Measurements from ENCODE around the gene PRL.

Gene PRL

DNA sequence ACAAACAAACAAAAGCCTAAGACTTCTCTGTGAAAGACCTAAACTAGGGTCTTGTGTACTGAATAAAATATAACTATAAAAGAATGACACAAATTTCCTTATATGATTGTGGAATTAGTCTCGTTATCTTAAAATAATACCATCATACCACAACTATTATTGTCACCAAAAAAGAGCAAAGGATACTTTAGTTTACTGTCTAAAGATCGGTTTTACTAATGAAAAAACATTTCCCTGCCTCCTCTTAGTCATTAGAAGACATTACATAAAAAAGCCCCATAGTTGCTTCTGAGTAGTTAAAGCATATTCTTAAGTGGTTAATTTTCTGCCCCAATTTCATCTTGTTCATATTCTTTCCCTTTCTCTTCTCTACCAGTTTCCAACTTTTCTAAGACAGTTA is 33.1 kb downstream of the PRL start:
- H3K27ac ChIP-seq: no peak overlapping the region

DNA sequence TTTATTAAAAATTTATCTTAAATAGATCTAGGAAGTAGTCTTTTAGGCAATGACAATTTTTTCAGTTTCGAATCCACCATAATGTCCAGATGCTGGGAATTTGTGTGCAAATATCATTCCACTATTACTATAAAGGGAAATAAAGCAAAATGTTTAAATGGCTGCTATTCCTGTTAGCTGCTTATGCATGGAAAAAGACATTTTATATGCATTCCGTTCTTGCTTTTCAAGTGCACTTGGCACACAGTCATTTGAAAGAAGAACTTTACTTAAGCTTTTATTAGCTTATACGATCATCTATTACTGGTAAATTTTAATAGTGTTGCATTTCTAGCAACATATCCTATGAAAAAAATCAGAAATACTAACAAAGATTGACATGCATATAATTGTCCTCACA is 42.0 kb downstream of the PRL start:
- H3K4me2 ChIP-seq: no peak overlapping the region
- H3K27me3 ChIP-seq: no peaks in the 10 kb centered on the region; the same call in 1 of the 2 replicates
- H4K20me1 ChIP-seq: no peaks in the 10 kb centered on the region
- H3K27ac ChIP-seq: no peak overlapping the region
- no peaks in the 10 kb centered on the region for H3K36me3 ChIP-seq
- H3K9ac ChIP-seq: no peak overlapping the region
- H3K4me1 ChIP-seq: no peaks in the 10 kb centered on the region
- peaks cover 7% of the 10 kb centered on the region for H3K9me3 ChIP-seq
- no peak for TF ChIP-seq Cebpa-rat (IDR thresholded peaks at IDR 0.05)
- no peak overlapping the region for H3K4me3 ChIP-seq

More for the DNA sequence above, 33.1 kb downstream of the PRL start:
- Histone ChIP-seq H3K27me3 (no peaks in the 10 kb centered on the region), H3K4me2 (no peak overlapping the region), H3K4me3 (no peak overlapping the region), H3K9me3 (no peaks in the 10 kb centered on the region), H3K36me3 (no peaks in the 10 kb centered on the region), H4K20me1 (no peaks in the 10 kb centered on the region), H3K4me1 (peaks cover 20% of the 10 kb centered on the region), H3K9ac (no peak overlapping the region)
- TF ChIP-seq Cebpa-rat (IDR thresholded peaks at IDR 0.05): no peak

DNA sequence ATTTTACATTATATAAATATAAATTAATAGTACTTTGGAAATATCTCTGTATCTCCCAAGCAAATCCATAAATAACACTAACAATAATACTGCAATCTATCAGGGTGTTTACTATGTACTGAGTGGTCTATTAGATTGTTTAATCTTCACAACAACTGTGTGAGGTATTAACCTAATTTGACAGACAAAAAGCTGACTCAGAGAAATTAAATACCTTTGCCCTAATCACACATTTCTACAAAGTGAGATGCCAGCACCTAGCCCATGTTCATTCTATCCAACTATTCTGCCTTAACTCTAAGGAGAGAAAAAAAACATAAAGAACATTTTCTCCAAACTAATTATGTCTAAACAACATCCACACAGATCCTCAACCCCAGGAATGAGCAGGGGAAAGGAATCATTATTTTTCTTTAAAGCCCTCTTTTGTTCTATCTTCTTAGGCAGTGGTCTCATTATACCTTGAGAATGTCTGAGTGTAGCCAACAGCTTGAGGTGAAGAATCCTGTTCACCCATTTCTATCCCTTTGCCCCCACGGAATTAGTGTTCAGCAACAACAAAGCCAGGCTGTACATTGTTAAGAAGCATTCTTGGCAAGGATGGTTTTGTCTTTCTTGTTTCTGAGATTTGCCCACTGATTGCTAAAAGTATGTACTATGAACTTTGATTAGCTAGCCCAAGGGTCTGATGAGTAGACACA is 42.7 kb downstream of the PRL start:
- Histone ChIP-seq H3K27ac (no peak overlapping the region), H3K27me3 (no peaks in the 10 kb centered on the region; the same call in 1 of the 2 replicates), H3K9ac (no peak overlapping the region), H3K4me2 (no peak overlapping the region), H3K36me3 (no peaks in the 10 kb centered on the region), H4K20me1 (no peaks in the 10 kb centered on the region), H3K4me1 (no peaks in the 10 kb centered on the region), H3K4me3 (no peak overlapping the region), H3K9me3 (peaks cover 7% of the 10 kb centered on the region)
- TF ChIP-seq Cebpa-rat (IDR thresholded peaks at IDR 0.05): no peak

DNA sequence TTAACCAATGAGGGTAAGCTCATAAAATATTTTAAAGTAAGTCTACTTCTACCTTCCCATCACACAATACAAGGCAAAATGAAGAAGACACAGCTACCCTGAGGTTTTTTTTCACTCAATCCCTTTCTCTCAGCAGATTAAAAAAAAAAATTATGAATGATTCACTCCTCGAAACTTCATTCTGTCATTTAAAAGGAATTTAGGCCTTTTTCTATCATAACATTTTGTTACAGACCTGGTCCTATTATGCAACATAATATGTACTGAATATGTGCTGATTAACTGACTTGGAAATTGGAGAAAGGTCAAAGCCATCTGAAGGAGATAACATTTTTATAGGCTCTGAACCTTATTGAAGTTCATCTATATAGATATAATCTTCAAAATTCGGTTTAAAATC is 45.5 kb downstream of the PRL start:
- Histone ChIP-seq H3K4me2 (no peak overlapping the region), H4K20me1 (no peaks in the 10 kb centered on the region), H3K27ac (no peak overlapping the region), H3K27me3 (no peaks in the 10 kb centered on the region), H3K9me3 (no peaks in the 10 kb centered on the region), H3K36me3 (no peaks in the 10 kb centered on the region), H3K4me1 (peaks cover 8% of the 10 kb centered on the region), H3K4me3 (no peak overlapping the region), H3K9ac (no peak overlapping the region)
- no peak for TF ChIP-seq Cebpa-rat (IDR thresholded peaks at IDR 0.05)

DNA sequence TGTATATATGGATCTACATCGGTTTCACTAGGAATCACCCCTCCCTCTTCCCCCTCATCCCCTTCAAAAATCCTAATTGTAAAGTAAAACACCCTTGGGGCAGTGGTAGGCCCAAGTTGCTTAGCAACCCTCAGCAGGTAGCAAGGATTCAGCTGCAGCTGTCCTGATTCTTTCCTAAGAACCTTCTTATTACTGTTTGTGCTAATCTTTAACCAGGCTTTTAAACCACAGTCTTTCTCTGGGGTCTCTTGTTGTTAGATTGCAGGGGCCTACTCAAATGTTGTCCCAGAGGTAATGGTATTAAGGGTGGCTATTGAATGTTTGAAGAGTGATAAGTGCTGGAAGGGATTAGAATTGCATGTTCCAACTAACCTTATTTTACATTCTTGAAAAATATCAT is 46.4 kb downstream of the PRL start:
- no peaks in the 10 kb centered on the region for H3K9me3 ChIP-seq
- H3K4me2 ChIP-seq: no peak overlapping the region
- H3K4me3 ChIP-seq: no peak overlapping the region
- H3K27ac ChIP-seq: no peak overlapping the region
- peaks cover 8% of the 10 kb centered on the region for H3K4me1 ChIP-seq
- TF ChIP-seq Cebpa-rat (IDR thresholded peaks at IDR 0.05): no peak
- no peaks in the 10 kb centered on the region for H4K20me1 ChIP-seq
- no peaks in the 10 kb centered on the region for H3K36me3 ChIP-seq
- no peaks in the 10 kb centered on the region for H3K27me3 ChIP-seq
- H3K9ac ChIP-seq: no peak overlapping the region

DNA sequence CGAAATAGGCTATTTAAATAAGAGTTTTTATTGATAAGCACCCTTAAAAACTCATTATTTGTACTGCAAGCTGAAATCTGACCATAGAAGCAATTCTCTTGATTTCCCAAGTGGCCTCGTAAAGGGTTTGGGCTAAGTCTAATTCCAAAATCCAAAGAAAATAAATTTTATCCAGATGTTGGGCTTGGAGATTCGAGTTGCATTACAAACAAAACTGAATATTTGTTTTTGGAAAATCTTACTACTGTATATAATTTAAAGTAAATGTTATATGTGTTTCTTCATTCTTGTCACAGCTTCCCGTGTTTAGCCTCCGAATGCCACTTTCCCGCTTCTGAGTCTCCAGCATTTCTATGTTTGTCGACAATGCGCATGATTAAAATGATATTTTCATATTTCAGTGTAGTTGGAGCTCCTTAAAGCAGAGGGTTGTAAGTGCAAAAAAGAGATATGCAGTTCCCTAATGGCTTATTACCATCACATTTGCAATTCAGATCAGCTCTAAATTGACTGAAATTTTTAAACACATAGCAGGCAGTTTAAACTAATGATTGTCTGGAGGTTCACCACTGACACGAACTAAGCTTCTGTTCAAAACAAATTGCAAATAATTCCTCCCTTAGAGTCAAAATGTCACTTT is 47.0 kb downstream of the PRL start:
- no peak overlapping the region for H3K9ac ChIP-seq
- no peak overlapping the region for H3K27ac ChIP-seq
- no peaks in the 10 kb centered on the region for H3K36me3 ChIP-seq
- peaks cover 8% of the 10 kb centered on the region for H3K4me1 ChIP-seq
- no peaks in the 10 kb centered on the region for H4K20me1 ChIP-seq
- H3K4me3 ChIP-seq: no peak overlapping the region
- H3K9me3 ChIP-seq: no peaks in the 10 kb centered on the region
- H3K27me3 ChIP-seq: no peaks in the 10 kb centered on the region
- TF ChIP-seq Cebpa-rat (IDR thresholded peaks at IDR 0.05): no peak
- no peak overlapping the region for H3K4me2 ChIP-seq

DNA sequence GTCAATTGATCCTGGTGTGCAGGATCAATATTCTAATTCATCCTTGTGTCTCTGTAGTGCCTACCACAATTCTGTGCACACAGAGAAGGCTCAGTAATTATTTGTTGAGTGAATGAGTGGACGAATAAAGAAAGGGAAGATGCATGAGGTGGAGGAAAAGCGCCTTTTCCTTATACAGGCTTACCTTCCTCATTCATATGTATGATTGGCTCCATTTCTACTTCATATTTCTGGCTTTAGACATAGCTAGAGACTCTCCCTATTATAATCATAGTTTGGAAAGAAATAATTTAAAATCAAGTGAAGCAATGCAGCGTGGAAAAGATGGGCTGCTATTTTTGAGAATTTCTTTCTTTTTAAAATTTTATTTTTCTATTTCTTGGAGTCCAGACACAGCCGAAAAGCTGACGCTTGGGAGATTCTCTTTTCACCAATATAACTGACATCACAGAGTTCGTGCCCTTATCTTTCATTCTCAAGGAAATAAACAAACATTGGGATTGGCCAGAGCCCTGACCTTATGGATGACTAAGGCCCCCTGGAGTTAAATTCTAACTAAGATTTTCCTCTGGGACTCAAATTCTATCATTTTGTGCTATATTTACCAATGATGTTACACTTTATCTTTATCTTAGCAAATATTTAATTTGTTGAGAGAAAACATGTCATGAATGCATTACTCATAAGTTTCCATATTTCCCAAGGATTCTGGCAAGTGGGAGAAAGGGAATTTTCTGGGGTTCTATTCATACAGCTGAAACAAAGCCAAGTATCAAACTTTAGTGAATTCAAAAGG is 48.1 kb downstream of the PRL start:
- peaks cover 8% of the 10 kb centered on the region for H3K4me1 ChIP-seq
- H4K20me1 ChIP-seq: no peaks in the 10 kb centered on the region
- H3K27me3 ChIP-seq: no peaks in the 10 kb centered on the region
- no peaks in the 10 kb centered on the region for H3K9me3 ChIP-seq
- H3K9ac ChIP-seq: no peak overlapping the region
- no peaks in the 10 kb centered on the region for H3K36me3 ChIP-seq
- no peak overlapping the region for H3K4me3 ChIP-seq
- no peak overlapping the region; the same call in 1 of the 2 replicates for H3K4me2 ChIP-seq
- no peak overlapping the region for H3K27ac ChIP-seq
- TF ChIP-seq Cebpa-rat (IDR thresholded peaks at IDR 0.05): no peak

DNA sequence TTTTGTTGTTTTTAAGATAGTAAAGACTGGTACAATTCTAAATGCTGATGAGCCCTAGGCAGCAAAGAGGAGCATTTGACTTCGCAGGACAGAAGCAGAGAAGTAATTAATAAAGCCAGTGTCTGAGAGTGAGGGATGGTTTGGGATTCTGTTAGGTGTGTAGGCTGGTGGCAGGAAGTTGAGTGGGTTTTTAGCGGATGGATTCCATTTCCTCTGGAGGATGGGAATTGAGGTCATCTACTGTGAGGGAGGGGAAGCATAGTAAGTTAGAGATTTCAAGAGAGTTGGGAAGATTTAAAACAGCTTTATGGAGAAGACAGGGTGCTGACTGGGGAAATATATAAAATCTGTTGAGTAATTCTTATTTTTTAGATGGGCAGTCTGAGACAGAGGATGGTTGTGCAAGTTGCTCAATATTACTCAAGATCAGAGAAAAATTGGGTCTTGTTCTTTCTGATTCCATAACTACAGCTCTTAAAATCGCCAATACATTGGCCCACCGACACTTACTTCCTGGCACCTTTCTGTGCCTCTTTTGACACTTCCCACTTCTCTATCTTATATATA is 48.8 kb downstream of the PRL start:
- no peak overlapping the region for H3K27ac ChIP-seq
- no peak overlapping the region for H3K9ac ChIP-seq
- H4K20me1 ChIP-seq: no peaks in the 10 kb centered on the region
- no peaks in the 10 kb centered on the region for H3K9me3 ChIP-seq
- no peaks in the 10 kb centered on the region for H3K36me3 ChIP-seq
- TF ChIP-seq Cebpa-rat (IDR thresholded peaks at IDR 0.05): no peak
- H3K4me2 ChIP-seq: peak overlapping the region; percentile 51
- H3K4me1 ChIP-seq: peaks cover 8% of the 10 kb centered on the region
- no peak overlapping the region for H3K4me3 ChIP-seq
- no peaks in the 10 kb centered on the region for H3K27me3 ChIP-seq

DNA sequence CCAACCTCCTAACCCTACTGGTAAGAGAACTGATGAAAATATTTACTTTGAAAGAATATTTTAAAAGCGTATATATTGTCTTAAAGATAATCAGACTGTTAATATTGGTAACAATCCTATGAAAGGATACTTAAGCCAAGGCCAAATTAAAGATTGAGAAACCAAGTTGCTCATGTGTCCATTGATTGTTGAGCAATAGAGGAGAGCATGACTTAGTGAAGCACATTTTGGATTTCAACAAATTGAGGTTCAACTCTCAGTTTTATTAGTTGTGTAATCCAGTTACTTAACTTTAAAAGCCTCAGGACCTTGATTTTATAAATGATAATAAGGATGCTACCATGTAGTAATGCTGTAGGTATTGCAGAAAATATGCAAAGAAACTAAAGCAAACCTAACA is 56.8 kb downstream of the PRL start:
- Histone ChIP-seq H3K27ac (no peak overlapping the region), H3K4me2 (no peak overlapping the region), H3K4me1 (no peaks in the 10 kb centered on the region), H3K36me3 (no peaks in the 10 kb centered on the region), H3K9me3 (no peaks in the 10 kb centered on the region), H4K20me1 (no peaks in the 10 kb centered on the region), H3K9ac (no peak overlapping the region), H3K27me3 (no peaks in the 10 kb centered on the region), H3K4me3 (no peak overlapping the region)
- TF ChIP-seq Cebpa-rat (IDR thresholded peaks at IDR 0.05): no peak

All from BLaER1 (cell line).